ENCODE data around the gene MAGI2.
"Not testable (repeated sequence)": the region's sequence is repeated elsewhere in the genome, so short reads cannot be mapped to it uniquely, and the experiment has no call there.

The MAGI2 gene

DNA sequence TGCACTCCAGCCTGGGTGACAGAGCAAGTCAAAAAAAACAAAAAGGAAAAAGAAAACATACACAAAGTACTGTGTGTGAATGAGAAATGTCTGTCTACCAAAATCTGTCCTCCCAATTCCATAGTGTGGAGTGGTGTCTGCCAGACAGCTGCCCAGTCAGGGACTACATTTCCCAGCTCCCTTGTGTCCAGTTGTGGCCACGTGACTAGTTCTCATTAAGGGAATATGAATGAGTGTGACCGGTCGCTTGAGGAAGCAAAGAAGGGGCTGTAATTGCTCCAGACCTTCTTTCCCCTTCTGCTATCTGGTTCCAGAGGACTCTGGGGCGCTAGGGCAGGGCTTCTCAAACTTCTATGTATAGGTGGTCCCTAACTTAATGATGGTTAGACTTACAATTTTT is 1450.8 kb downstream of the MAGI2 start:
- DNase-seq = no peak

DNA sequence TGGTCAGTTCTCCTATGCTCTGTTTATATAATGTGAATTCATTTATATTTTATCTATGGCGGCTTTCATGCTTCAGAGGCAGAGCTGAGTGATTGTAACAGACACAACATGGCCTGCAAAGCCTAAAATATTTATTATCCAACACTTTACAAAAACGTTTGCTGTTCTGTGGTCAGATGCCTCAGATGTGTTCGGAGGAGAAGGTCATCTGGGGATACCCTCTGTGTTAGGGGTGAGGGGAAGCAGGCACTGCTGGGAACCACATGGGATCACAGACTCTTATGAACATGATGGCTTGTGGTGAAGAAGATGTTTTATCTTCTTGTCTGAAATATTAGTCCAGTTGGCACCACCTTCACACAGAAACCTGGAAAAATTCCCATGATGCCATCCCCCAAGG is 1451.4 kb downstream of the MAGI2 start:
- no peak for DNase-seq

DNA sequence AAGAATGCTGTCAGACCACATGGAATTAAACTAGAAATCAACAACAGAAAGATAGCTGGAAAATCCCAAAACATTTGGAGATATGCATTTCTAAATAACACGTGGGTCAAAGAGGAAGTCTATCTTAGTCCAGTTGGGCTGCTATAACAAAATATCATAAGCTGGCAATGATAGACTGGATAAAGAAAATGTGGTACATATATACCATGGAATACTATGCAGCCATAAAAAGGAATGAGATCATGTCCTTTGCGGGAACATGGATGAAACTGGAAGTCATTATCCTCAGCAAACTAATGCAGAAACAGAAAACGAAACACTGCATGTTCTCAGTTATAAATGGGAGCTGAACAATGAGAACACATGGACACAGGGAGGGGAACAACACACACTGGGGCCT is 1454.3 kb downstream of the MAGI2 start:
- not testable (repeated sequence) for DNase-seq

DNA sequence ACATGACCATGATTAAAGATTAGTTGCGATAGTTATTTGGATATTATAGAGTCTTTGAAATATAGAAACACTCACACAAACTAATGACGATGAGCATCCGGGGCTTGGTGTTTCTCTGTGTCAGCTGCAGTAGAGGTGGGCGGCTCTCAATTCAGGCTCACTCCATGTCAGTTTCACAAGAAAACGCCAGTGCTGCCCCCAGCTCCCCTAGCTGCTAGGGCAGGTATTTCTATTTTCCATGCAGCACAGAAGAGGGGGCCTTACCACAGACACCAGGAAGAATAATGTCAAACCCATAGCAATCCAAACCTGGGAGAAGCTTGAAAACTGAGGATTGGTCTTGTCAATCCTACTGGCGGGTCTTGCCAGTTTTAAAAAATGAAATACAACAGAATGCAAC is 1457.8 kb downstream of the MAGI2 start:
- DNase-seq = no peak

DNA sequence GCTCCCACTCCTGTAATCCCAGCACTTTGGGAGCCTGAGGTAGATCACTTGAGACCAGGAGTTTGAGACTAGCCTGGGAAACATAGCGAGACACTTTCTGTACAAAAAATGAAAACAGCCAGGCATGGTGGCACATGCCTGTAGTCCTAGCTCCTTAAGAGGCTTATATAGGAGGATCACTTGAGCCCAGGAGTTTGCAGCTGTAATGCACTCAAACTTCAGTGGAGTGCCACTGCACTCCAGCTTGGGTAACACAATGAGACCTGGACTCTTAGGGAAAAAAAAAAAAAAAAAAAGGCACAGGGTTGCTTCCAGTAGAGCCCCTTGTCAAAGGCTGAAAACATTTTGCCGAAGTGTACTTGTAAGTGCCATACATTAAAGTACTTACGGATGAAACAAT is 1459.6 kb downstream of the MAGI2 start:
- DNase-seq = no peak

DNA sequence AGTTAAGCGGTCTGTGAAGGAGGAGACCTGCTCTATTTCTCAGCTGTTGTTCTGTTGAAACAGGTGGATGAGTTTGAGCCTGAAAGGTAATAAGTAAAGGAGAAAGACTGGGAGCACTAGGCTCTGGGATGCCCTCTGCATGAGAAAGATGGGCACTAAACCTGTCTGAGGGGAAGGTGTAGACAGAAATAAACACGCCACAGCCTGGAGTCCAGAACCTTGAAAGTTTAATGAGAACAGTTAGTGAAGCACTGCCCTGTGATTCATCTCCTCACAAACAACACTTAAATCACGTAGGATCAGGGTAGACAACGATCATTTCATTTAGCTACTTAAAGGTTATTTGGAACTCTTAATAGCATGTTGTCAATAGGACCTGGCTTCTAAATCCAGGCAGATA is 1461.8 kb downstream of the MAGI2 start:
- no peak for DNase-seq

DNA sequence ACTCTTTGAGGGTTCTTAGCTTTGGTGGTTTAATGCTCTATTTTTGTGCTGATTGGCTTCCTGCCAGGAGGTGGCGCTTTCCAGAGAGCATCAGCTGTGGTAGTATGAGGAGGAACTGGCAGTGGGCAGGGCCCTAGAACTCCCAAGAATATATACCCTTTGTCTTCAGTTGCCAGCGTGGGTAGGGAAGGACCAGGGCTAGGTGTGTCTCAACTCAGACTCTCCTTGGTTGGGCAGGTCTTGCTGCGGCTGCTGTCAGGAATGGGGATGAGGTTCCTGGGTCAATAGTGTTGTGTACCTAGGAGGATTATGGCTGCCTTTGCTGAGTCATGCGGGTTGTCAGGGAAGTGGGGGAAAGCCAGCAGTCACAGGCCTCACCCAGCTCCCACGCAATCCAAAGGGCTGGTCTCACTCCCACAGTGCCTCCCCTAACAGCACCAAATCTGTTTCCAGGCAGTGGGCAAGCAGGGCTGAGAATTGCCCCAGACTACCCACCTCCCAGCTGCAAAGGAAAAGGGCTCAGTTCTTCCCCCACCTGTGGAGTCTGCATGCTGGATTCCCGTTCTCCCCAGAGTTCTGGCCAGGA is 1463.4 kb downstream of the MAGI2 start:
- peak; percentile 54 for DNase-seq

DNA sequence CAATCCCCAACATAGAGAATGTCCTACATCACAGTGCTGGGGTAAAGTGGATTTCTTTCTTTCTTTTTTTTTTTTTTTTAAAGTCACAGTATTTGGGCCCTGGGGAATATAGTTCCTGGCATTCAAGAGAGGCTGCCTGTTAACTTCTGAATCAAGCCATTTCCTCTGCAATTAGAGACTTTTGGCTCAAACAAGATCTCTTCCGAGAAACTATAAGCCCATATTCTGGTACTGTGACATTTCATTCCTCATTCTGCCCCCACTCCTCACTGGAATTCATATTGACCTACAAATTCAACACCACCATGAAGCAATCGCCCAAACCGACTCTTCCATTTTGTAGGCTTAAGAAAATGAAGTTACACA is 1467.5 kb downstream of the MAGI2 start:
- DNase-seq = no peak

DNA sequence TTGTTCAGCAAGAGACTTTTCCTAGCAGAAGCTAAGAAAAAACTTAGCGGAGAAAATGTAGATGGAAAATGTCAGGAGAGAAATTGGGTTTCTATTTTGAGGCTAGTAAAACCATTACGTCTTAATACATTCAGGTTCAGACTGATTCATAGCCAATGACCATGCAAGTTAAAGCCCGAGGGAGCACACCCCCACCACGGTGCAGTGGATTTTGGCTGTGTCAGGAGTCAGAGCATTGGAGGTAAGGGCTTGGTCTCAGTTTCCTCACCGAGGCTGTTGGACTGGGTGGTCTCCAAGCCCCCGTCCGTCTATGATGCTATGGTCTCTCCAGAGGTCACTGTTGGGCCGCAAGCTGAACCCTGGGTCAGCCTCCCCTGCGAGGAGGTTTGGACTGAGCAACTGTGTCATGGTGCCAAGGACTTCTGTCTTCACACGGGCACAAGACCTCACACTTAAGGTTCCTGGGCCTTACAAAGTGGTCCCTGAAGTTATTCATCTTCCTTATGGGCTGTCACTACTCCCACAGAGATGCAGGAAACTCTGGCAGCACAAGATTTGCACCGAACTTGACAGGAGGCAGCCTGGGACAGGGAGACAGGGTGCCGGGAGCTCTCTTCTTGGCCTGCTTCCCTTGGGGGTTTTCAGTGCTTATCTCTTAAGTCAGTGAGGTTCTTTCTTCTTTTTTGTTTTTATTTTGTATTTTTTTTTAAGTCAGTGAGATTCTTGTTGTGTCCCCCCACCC is 1468.1 kb downstream of the MAGI2 start:
- DNase-seq = no peak

DNA sequence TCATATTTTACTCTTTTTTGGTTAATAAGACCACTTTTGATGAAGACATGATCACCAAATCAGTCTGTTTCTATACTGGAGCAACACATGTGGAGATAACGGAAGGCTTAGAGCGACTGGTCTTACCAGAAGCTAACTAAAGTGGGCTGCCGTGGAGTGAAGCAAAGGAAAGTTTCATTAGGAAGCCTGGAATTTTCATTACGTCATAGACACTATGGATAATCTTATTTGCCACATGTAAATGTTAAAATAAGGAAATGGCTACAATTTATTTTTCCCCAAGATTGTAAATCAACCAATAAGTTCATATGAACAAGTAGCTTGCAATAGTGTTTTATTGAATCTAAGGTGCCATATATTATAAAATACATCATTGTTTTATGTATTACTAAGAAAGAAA is 1469.5 kb downstream of the MAGI2 start:
- no peak for DNase-seq

DNA sequence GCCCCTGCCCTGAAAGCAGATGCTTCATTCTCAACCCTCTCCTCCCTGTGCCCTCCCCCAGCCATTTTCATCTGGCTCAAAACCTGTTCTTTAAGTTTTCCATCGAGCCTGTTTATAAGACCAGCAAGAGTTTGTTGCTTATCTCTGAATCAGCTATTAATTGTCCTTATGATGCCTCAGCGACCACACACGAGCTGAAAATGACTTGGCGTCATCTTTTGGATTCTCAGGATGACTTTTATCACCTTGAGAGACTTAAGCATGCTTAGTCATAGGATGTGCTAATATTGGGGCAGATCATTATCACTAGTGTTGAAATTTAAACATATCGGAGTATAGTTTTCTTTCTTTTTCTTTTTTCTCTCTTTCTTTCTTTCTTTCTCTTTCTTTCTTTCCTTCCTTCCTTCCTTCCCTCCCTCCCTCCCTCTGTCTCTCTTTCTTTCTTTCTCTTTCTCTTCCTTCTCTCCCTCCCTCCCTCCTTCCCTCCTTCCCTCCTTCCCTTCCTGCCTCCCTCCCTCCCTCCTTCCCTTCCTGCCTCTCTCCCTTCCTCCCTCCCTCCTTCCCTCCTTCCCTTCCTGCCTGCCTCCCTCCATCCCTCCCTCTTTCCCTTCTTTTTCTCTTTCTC is 1470.4 kb downstream of the MAGI2 start:
- no peak for DNase-seq

DNA sequence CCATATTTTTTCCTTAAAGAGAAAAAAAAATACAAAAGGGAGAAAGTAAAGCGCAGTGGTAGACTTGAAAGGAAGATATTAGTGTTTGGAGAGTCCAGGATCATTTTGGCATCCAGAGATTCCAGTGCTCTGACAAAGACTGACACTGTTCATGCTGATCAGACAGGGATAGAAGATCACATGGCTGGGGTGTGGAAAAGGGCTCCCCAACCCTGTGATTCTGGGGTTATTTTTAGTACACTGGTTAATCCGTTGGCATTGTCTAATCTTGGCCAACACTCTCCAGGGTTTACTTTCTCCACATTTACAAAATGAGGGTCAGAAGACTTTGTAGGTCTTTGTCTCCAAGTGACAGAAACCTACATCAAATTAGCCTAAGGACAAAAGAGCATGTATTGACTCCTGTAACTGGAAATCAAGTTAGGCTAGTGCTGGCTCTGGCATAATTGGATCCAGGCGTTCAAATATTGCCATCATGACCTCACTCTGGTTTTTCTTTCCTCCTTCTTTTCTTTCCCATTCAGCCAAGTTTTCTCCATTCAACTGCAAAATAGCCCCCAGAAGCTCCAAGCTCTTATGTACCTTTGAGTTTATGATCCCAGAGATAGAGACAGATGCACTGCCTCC is 1473.3 kb downstream of the MAGI2 start:
- no peak for DNase-seq

DNA sequence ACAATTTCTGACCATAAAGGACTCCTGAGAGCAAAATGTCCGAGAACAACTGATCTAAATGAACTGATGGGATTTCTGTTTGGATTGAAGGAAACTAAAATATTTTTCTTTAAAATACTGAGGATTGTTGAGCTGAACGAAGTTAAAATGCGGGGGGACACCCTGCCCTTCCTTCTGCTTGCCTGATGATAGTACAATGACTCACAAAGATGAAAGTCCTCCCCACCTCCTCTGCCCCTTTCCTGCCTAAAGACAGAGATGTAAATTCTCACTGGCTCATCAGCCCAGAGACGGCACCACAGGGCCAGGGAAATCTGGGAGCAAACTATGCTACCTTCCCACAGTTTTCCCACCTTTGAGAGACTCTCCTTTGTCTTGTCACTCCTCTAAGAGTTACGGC is 1474.2 kb downstream of the MAGI2 start:
- no peak for DNase-seq

DNA sequence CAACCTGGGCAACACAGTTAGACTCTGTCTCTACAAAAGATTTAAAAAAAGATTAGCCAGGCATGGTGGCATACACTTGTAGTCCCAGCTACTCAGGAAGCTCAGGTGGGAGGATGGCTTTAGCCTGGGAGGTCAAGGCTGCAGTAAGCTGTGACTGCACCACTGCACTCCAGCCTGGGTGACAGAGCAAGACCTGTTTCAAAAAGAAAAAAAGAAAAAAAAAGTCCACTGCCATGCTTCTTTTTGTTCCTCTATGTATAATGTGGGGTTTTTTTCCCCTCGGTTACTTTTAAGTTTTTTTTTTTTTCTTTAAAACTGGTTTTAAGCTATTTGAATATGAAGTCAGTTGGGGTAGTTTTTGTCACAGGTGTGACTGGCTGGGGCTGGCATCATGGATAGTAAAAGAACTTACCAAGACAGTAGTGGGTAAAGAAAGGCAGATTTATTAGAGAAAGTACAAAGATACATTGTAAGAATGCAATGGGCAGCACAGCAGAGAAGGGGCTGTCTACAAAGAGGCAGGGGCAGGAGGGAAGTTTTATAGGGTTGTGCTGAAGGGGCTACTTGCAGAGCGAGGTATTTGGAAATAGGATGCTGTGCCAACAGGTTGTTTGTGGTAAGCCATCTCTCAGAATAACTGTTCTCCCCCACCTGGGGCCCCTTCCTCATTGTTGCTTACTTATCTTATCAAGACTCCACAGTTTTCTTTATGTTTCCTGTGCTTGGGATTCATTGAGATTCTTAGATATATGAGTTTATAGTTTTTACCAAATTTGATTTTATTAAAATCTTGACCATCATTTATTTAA is 1477.6 kb downstream of the MAGI2 start:
- DNase-seq = no peak

DNA sequence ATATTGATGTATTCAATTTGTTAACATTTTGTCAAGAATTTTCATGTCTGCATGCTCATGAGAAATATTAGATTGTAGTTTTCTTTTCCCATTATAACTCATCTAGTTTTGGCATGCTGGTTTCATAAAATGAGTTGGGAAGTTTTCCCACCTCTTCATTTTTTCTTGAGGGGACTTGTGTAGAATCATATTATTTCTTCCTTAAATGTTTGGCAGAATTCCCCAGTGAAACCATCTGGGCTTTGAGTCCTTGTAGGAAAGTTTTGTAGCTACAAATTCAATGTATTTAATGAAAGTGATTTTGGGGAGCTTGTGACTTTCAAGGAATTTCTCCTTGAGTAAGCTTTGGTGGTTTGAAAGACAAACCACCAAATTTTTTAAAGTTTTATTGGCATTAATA is 1481.7 kb downstream of the MAGI2 start:
- no peak for DNase-seq

DNA sequence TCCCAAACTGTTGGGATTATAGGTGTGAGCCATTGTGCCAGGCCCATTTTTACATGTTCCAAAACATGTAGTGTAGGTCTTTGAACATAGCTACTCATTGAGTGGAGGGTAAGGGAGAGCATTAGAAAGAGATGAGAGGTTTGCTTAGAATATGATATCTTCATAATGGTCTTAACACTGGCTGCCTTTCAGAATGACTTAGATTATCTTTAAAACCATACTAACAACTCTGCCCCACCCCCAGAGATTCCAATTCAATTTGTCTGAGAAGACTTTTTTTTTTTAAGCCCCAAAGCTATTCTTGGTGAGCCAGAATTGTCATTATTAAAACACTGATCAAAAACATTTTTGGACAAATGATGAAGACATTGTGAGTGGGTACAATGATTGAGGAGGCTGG is 1486.0 kb downstream of the MAGI2 start:
- DNase-seq = no peak

Data from RPMI8226 (cell line).